Naive thymus-derived CD4-positive, alpha-beta T cell (primary cell): Measurements from ENCODE around the gene ZNF346. TPM values are rescaled to one million over a fixed set of nuclear protein-coding genes. Genes with fewer than 3 reads are reported as not detected.
"Not testable (repeated sequence)": the region's sequence is repeated elsewhere in the genome, so short reads cannot be mapped to it uniquely, and the experiment has no call there.

Experiments used
- ATAC-seq: fragments of 150-1000 bp; cut with Tn5 transposase; 2 replicates; pipeline ENCODE4 v1.10.0; 2021; ENCODE audit warnings: mild to moderate bottlenecking, moderate library complexity
- CTCF ChIA-PET: fragments of 350-600 bp; sonication (Branson Sonifier 250); formaldehyde crosslinking; loops from one replicate; lab custom pipeline; 2021; ENCODE audit warnings: antibody characterized with exemption; lab: Charles Lee
- POLR2A ChIA-PET: fragments of 350-600 bp; sonication (Branson Sonifier 250); formaldehyde crosslinking; loops from one replicate; lab custom pipeline; 2021; ENCODE audit warnings: antibody characterized with exemption, inconsistent platforms; lab: Charles Lee
- DNase-seq, 9 donors: peaks; one replicate each; pipeline versions ENCODE4 v3.0.0 to v3.0.0-alpha.2; 2020 to 2022; ENCODE audit warnings: mixed read lengths in 1 of 9
- H3K27ac ChIP-seq: one replicate; pipeline ENCODE4 v1.7.0; 2013; ENCODE audit warnings: mild to moderate bottlenecking, low read depth, low read length, moderate library complexity
- H3K27me3 ChIP-seq, 2 donors: one replicate each; pipeline ENCODE4 v1.7.0; 2013; ENCODE audit warnings: low read length in 2 of 2, mild to moderate bottlenecking in 2 of 2, moderate library complexity in 2 of 2; ENCODE audit not compliant: control insufficient read depth in 2 of 2, insufficient read depth in 2 of 2
- H3K36me3 ChIP-seq, 3 experiments: 1 replicate in 2 of 3; 2 replicates in 1 of 3; pipeline ENCODE4 v1.7.0; 2013; ENCODE audit warnings: low read length in 3 of 3, mild to moderate bottlenecking in 3 of 3, moderate library complexity in 1 of 3; ENCODE audit not compliant: insufficient read depth in 3 of 3, control insufficient read depth in 2 of 3
- H3K4me1 ChIP-seq, 2 donors: one replicate each; pipeline ENCODE4 v1.7.0; 2013; ENCODE audit warnings: low read length in 2 of 2, mild to moderate bottlenecking in 2 of 2, moderate library complexity in 1 of 2; ENCODE audit not compliant: control insufficient read depth in 2 of 2, insufficient read depth in 2 of 2
- H3K4me3 ChIP-seq: 2 replicates; pipeline ENCODE4 v1.7.0; 2013; ENCODE audit warnings: mild to moderate bottlenecking, low read length
- H3K9me3 ChIP-seq, 3 experiments: 1 replicate in 2 of 3; 2 replicates in 1 of 3; pipeline ENCODE4 v1.7.0; 2013; ENCODE audit warnings: low read length in 3 of 3; ENCODE audit not compliant: control insufficient read depth in 2 of 3
- H3K27ac Mint-ChIP-seq, 9 donors: one replicate each; pipeline ENCODE4 v1.8.0; 2020 to 2022; ENCODE audit warnings: mixed read lengths in 9 of 9, mild to moderate bottlenecking in 8 of 9, moderate library complexity in 5 of 9, inconsistent platforms in 2 of 9
- H3K27me3 Mint-ChIP-seq, 5 donors: one replicate each; pipeline ENCODE4 v1.8.0; 2021 to 2022; ENCODE audit warnings: mixed read lengths in 5 of 5, mild to moderate bottlenecking in 1 of 5
- H3K36me3 Mint-ChIP-seq, 5 donors: one replicate each; pipeline ENCODE4 v1.8.0; 2020 to 2022; ENCODE audit warnings: mixed read lengths in 5 of 5, mild to moderate bottlenecking in 3 of 5, inconsistent platforms in 1 of 5
- H3K4me1 Mint-ChIP-seq, 7 donors: one replicate each; pipeline ENCODE4 v1.8.0; 2020 to 2022; ENCODE audit warnings: mixed read lengths in 7 of 7, mild to moderate bottlenecking in 3 of 7, inconsistent platforms in 1 of 7
- H3K4me3 Mint-ChIP-seq, 10 donors: one replicate each; pipeline ENCODE4 v1.8.0; 2020 to 2022; ENCODE audit warnings: mild to moderate bottlenecking in 10 of 10, mixed read lengths in 10 of 10, moderate library complexity in 6 of 10, inconsistent platforms in 2 of 10
- H3K9me3 Mint-ChIP-seq, 11 donors: one replicate each; pipeline ENCODE4 v1.8.0; 2020 to 2022; ENCODE audit warnings: mixed read lengths in 11 of 11, mild to moderate bottlenecking in 4 of 11, inconsistent platforms in 1 of 11, moderate library complexity in 1 of 11
- intact Hi-C, 2 donors: fragments of 100-400 bp; cut with micrococcal nuclease; formaldehyde crosslinking; loops; one replicate each; pipeline ENCODE4 v1.15.1; 2023
- polyA plus RNA-seq, 2 donors: library from polyadenylated mRNA; unstranded; fragments of 300-500 nt; fragmentation: Illumina TruSeq; gene quantifications; one replicate each; pipeline ENCODE4 v1.2.3, GENCODE V29; 2021
- total RNA-seq, 6 experiments: library from RNA in 5 of 6; stranded (reverse) in 5 of 6; gene quantifications; 1 replicate in 5 of 6; 2 replicates in 1 of 6; pipeline ENCODE4 v1.2.3 and lab custom pipeline; 2021 to 2026

ZNF346 gene, protein sequence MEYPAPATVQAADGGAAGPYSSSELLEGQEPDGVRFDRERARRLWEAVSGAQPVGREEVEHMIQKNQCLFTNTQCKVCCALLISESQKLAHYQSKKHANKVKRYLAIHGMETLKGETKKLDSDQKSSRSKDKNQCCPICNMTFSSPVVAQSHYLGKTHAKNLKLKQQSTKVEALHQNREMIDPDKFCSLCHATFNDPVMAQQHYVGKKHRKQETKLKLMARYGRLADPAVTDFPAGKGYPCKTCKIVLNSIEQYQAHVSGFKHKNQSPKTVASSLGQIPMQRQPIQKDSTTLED
- 10 to 100 TPM; 18.1 to 28.2 (median 24.0) TPM for total RNA-seq
- 10 to 100 TPM; 13.4 to 23.9 TPM for polyA plus RNA-seq
- 38.8 reads per million, percentile 66 among the genes with 10 or more reads in this experiment for total RNA-seq (lab: John Stamatoyannopoulos, UW)

- H3K27me3 Mint-ChIP-seq: no peaks in the 10 kb centered on the region
- DNase-seq: peak; percentile 80 to 93 (median 91)
- H3K36me3 Mint-ChIP-seq: peaks cover 0 to 15% (median 5%) of the 10 kb centered on the region in 5 donors
- Histone ChIP-seq H3K27ac (peak within 1 kb of the TSS; percentile 91), H3K9me3 (no peaks in the 10 kb centered on the region), H3K36me3 (peaks cover 0 to 13% (median 0%) of the 10 kb centered on the region in 3 experiments), H3K27me3 (no peaks in the 10 kb centered on the region), H3K4me3 (peak within 1 kb of the TSS; percentile 62), H3K4me1 (peaks cover 15 to 16% of the 10 kb centered on the region in 2 donors)
- peaks cover 28 to 57% (median 45%) of the 10 kb centered on the region in 7 donors for H3K4me1 Mint-ChIP-seq
- ChIA-PET CTCF (interaction anchor here (0.6 to 1.1 kb wide), 3 partner anchors 37 to 570 kb away, joined by 3 to 6 read pairs (median 4); partner anchors contain the start of gene TMED9), POLR2A (interaction anchor here (0.6 to 3.0 kb wide), 7 partner anchors 8 to 575 kb away, joined by 3 to 9 read pairs (median 3); partner anchors contain the start of genes FAF2 and UIMC1)
- peak within 1 kb of the TSS; percentile 95 to 99 (median 98) for H3K27ac Mint-ChIP-seq
- H3K4me3 Mint-ChIP-seq: peak within 1 kb of the TSS; percentile 97 to 100 (median 99)
- intact Hi-C loops: loop anchor here (1.0 to 10.0 kb wide), 5 partner anchors 16 to 532 kb away; partner anchors contain the start of genes UIMC1 (in 2 of the 2), FAM193B (in 1 of the 2), LMAN2 (in 1 of the 2) and RNF44 (in 1 of the 2)
- H3K9me3 Mint-ChIP-seq: peaks cover 0 to 3% (median 0%) of the 10 kb centered on the region in 11 donors
- ATAC-seq: peak; percentile 98
Measured at GRCh38 chr5:177022386-177023302, at the start of gene ZNF346. Gene ZNF346 (plus strand): TSS chr5:177022696. CDS start chr5:177022739, 43 bp downstream.

DNA sequence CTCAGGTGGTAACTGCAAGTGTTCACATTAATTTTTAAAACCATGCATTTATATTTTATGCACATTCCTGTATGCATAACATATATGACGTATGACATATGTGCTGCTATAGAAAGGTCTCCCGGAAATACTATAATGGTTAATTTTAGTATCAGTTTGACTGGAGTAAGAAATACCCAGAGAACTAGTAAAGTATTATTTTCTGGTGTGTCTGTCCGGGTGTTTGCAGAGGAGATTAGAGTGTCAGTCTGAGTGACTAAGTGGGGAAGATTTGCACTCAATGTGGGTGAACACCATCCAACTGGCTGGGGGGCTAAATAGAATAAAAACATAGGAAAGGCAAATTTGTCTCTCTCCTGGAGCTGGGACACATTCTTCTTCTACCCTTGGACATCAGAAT, 42.8 kb upstream of the ZNF346 start:
- Mint-ChIP-seq H3K27ac (peak overlapping the region in 2 of 9 donors; percentile 45 to 72), H3K27me3 (no peaks in the 10 kb centered on the region), H3K36me3 (peaks cover 5 to 32% (median 19%) of the 10 kb centered on the region in 5 donors), H3K9me3 (no peaks in the 10 kb centered on the region), H3K4me3 (no peak overlapping the region), H3K4me1 (peaks cover 0 to 13% (median 0%) of the 10 kb centered on the region in 7 donors)
- POLR2A ChIA-PET: no interaction called here
- H3K4me1 ChIP-seq: no peaks in the 10 kb centered on the region
- H3K27me3 ChIP-seq: no peaks in the 10 kb centered on the region
- ATAC-seq (no peak), DNase-seq (no peak)
- no peak overlapping the region for H3K4me3 ChIP-seq
- H3K9me3 ChIP-seq: no peaks in the 10 kb centered on the region
- no peak overlapping the region for H3K27ac ChIP-seq
- CTCF ChIA-PET: no interaction called here
- intact Hi-C loops: loop anchor here in 1 of 2 donors (1.0 kb wide), 1 partner anchor 17 kb away; no protein-coding TSS in a partner anchor
- H3K36me3 ChIP-seq: peaks cover 0 to 20% (median 6%) of the 10 kb centered on the region in 3 experiments

GRCh38 chr5:176980818-176981217, 41.7 kb upstream of the ZNF346 start:
- no peak for ATAC-seq
- CTCF ChIA-PET: interaction anchor here (0.6 kb wide), 1 partner anchor 105 kb away, joined by 3 read pairs; no protein-coding TSS in a partner anchor
- no peaks in the 10 kb centered on the region for H3K27me3 ChIP-seq
- H3K27ac ChIP-seq: no peak overlapping the region
- no peak overlapping the region for H3K4me3 ChIP-seq
- Mint-ChIP-seq H3K4me1 (peaks cover 4 to 14% (median 11%) of the 10 kb centered on the region in 7 donors), H3K36me3 (peaks cover 5 to 26% (median 20%) of the 10 kb centered on the region in 5 donors), H3K9me3 (no peaks in the 10 kb centered on the region), H3K27ac (peak overlapping the region in 2 of 9 donors; percentile 14 to 36), H3K4me3 (no peak overlapping the region), H3K27me3 (no peaks in the 10 kb centered on the region)
- no peaks in the 10 kb centered on the region for H3K9me3 ChIP-seq
- peaks cover 4 to 6% of the 10 kb centered on the region in 2 donors for H3K4me1 ChIP-seq
- H3K36me3 ChIP-seq: peaks cover 0 to 17% (median 6%) of the 10 kb centered on the region in 3 experiments
- POLR2A ChIA-PET: interaction anchor here (1.1 kb wide), 1 partner anchor 14 kb away, joined by 3 read pairs; no protein-coding TSS in a partner anchor
- no peak for DNase-seq
- intact Hi-C loops: loop anchor here in 1 of 2 donors (1.0 kb wide), 1 partner anchor 15 kb away; no protein-coding TSS in a partner anchor

DNA sequence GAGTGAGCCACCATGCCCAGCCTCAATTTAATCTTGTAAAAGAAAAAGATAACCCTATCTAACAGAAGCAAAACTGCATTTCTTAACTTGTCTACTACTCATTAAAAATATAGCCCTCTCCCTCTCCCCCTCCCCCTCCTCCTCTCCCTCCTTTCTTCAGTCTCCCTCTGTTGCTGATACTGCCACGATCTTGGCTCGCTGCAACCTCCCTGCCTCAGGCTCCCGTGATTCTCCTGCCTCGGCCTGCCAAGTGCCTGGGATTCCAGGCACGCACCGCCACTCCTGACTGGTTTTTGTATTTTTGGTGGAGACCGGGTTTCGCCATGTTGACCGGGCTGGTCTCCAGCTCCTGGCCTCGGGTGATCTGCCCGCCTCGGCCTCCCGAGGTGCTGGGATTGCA, 39.4 kb upstream of the ZNF346 start:
- ATAC-seq, CTCF ChIA-PET, POLR2A ChIA-PET, DNase-seq, H3K27me3 Mint-ChIP-seq, H3K9me3 ChIP-seq, H3K27me3 ChIP-seq, H3K9me3 Mint-ChIP-seq, H3K4me3 ChIP-seq, H3K4me3 Mint-ChIP-seq, H3K27ac ChIP-seq, intact Hi-C loops: not testable (repeated sequence)
- H3K27ac Mint-ChIP-seq: peak overlapping the region in 5 of 9 donors; percentile 12 to 77 (median 28)
- H3K36me3 ChIP-seq: peaks cover 0 to 17% (median 6%) of the 10 kb centered on the region in 3 experiments
- H3K4me1 ChIP-seq: peaks cover 6 to 12% of the 10 kb centered on the region in 2 donors
- peaks cover 5 to 25% (median 23%) of the 10 kb centered on the region in 5 donors for H3K36me3 Mint-ChIP-seq
- peaks cover 8 to 28% (median 18%) of the 10 kb centered on the region in 7 donors for H3K4me1 Mint-ChIP-seq

DNA sequence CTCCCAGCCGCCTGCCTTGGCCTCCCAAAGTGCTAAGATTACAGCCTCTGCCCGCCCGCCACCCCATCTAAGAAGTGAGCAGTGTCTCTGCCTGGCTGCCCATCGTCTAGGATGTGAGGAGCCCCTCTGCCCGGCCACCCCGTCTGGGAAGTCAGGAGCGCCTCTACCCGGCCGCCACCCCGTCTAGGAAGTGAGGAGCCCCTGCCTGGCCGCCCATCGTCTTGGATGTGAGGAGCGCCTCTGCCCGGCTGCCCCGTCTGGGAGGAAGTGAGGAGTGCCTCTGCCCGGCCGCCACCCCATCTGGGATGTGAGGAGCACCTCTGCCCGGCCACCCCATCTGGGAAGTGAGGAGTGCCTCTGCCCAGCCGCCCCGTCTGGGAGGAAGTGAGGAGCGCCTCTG, 38.9 kb upstream of the ZNF346 start:
- H3K4me3 ChIP-seq, CTCF ChIA-PET, H3K9me3 ChIP-seq, H3K9me3 Mint-ChIP-seq, intact Hi-C loops, DNase-seq, H3K27me3 Mint-ChIP-seq, POLR2A ChIA-PET, H3K27me3 ChIP-seq, H3K27ac ChIP-seq, H3K4me3 Mint-ChIP-seq, ATAC-seq: not testable (repeated sequence)
- Mint-ChIP-seq H3K36me3 (peaks cover 5 to 28% (median 23%) of the 10 kb centered on the region in 5 donors), H3K27ac (peak overlapping the region in 1 of 9 donors; percentile 77), H3K4me1 (peaks cover 13 to 32% (median 22%) of the 10 kb centered on the region in 7 donors)
- peaks cover 6 to 12% of the 10 kb centered on the region in 2 donors for H3K4me1 ChIP-seq
- H3K36me3 ChIP-seq: peaks cover 0 to 17% (median 6%) of the 10 kb centered on the region in 3 experiments
